ENCODE results near the gene FBXL13. TPM values are rescaled to one million over a fixed set of nuclear protein-coding genes. Genes with fewer than 3 reads are reported as not detected.
"Not testable (repeated sequence)": the region's sequence is repeated elsewhere in the genome, so short reads cannot be mapped to it uniquely, and the experiment has no call there.

FBXL13 gene
- total and polyA plus RNA-seq, 4 experiments from 2014 or later: 0.10 to 2.2 (median 0.49) TPM; not detected in 1

- no peak overlapping the region for H3K27ac Mint-ChIP-seq
- intact Hi-C loops (cut with micrococcal nuclease): no loop called here
- CTCF ChIA-PET (ENCODE audit: partially characterized antibody): no interaction called here
Measured at GRCh38 chr7:103116511-103116910, 41.9 kb upstream of the FBXL13 start.

GRCh38 chr7:103115771-103116170 is 41.2 kb upstream of the FBXL13 start:
- DNase-seq: no peak
- Mint-ChIP-seq H3K27me3 (no peaks in the 10 kb centered on the region), H3K4me1 (peaks cover 0 to 6% (median 2%) of the 10 kb centered on the region in 4 donors), H3K27ac (peak overlapping the region in 1 of 7 donors; percentile 18), H3K4me3 (no peak overlapping the region), H3K9me3 (peaks cover 0 to 19% (median 2%) of the 10 kb centered on the region in 8 donors), H3K36me3 (peaks cover 49 to 54% of the 10 kb centered on the region in 2 donors)
- Histone ChIP-seq H3K9me3 (ENCODE audit: control insufficient read depth in 1 of 2, low read length in 2 of 2) (no peaks in the 10 kb centered on the region), H3K4me1 (ENCODE audit: insufficient read depth, low read length) (no peaks in the 10 kb centered on the region), H3K27me3 (ENCODE audit: insufficient read depth, low read length) (no peaks in the 10 kb centered on the region), H3K4me3 (ENCODE audit: low read length in 2 of 2) (no peak overlapping the region), H3K27ac (ENCODE audit: low read depth, low read length) (no peak overlapping the region), H3K36me3 (ENCODE audit: insufficient read depth, low read length) (no peaks in the 10 kb centered on the region)
- POLR2A ChIA-PET (ENCODE audit: partially characterized antibody): no interaction called here
- intact Hi-C loops (cut with micrococcal nuclease): no loop called here
- CTCF ChIA-PET (ENCODE audit: partially characterized antibody): no interaction called here

More at GRCh38 chr7:103116511-103116910, 41.9 kb upstream of the FBXL13 start:
- POLR2A ChIA-PET (ENCODE audit: partially characterized antibody): no interaction called here
- no peak for DNase-seq
- Mint-ChIP-seq H3K36me3 (peaks cover 49 to 52% of the 10 kb centered on the region in 2 donors), H3K4me3 (no peak overlapping the region), H3K27me3 (no peaks in the 10 kb centered on the region), H3K9me3 (peaks cover 0 to 12% (median 2%) of the 10 kb centered on the region in 8 donors), H3K4me1 (peaks cover 0 to 6% (median 0%) of the 10 kb centered on the region in 4 donors)
- Histone ChIP-seq H3K27ac (ENCODE audit: low read depth, low read length) (no peak overlapping the region), H3K4me3 (ENCODE audit: low read length in 2 of 2) (no peak overlapping the region), H3K27me3 (ENCODE audit: insufficient read depth, low read length) (no peaks in the 10 kb centered on the region), H3K4me1 (ENCODE audit: insufficient read depth, low read length) (no peaks in the 10 kb centered on the region), H3K9me3 (ENCODE audit: control insufficient read depth in 1 of 2, low read length in 2 of 2) (no peaks in the 10 kb centered on the region), H3K36me3 (ENCODE audit: insufficient read depth, low read length) (no peaks in the 10 kb centered on the region)

- Histone ChIP-seq H3K27ac (ENCODE audit: low read depth, low read length) (no peak overlapping the region), H3K4me1 (ENCODE audit: insufficient read depth, low read length) (no peaks in the 10 kb centered on the region), H3K9me3 (ENCODE audit: control insufficient read depth in 1 of 2, low read length in 2 of 2) (no peaks in the 10 kb centered on the region), H3K36me3 (ENCODE audit: insufficient read depth, low read length) (no peaks in the 10 kb centered on the region), H3K4me3 (ENCODE audit: low read length in 2 of 2) (no peak overlapping the region), H3K27me3 (ENCODE audit: insufficient read depth, low read length) (no peaks in the 10 kb centered on the region)
- peaks cover 54 to 56% of the 10 kb centered on the region in 2 donors for H3K36me3 Mint-ChIP-seq
- DNase-seq: no peak
- CTCF ChIA-PET (ENCODE audit: partially characterized antibody): no interaction called here
- peaks cover 0 to 8% (median 4%) of the 10 kb centered on the region in 4 donors for H3K4me1 Mint-ChIP-seq
- no peaks in the 10 kb centered on the region for H3K27me3 Mint-ChIP-seq
- intact Hi-C loops (cut with micrococcal nuclease): no loop called here
- peak overlapping the region in 3 of 7 donors; percentile 3 to 33 (median 26) for H3K27ac Mint-ChIP-seq
- H3K4me3 Mint-ChIP-seq: no peak overlapping the region
- POLR2A ChIA-PET (ENCODE audit: partially characterized antibody): no interaction called here
- peaks cover 0 to 30% (median 4%) of the 10 kb centered on the region in 8 donors for H3K9me3 Mint-ChIP-seq
Measured at GRCh38 chr7:103114576-103115008, 40.0 kb upstream of the FBXL13 start.

GRCh38 chr7:103113164-103113563 is 38.6 kb upstream of the FBXL13 start:
- peaks cover 0 to 37% (median 9%) of the 10 kb centered on the region in 8 donors for H3K9me3 Mint-ChIP-seq
- peaks cover 61 to 63% of the 10 kb centered on the region in 2 donors for H3K36me3 Mint-ChIP-seq
- POLR2A ChIA-PET (ENCODE audit: partially characterized antibody): no interaction called here

GRCh38 chr7:103106703-103107070 is 32.1 kb upstream of the FBXL13 start:
- H3K9me3 ChIP-seq (ENCODE audit: control insufficient read depth in 1 of 2, low read length in 2 of 2); H3K27me3 ChIP-seq (ENCODE audit: insufficient read depth, low read length); H3K27ac Mint-ChIP-seq; H3K36me3 ChIP-seq (ENCODE audit: insufficient read depth, low read length); H3K4me3 Mint-ChIP-seq; DNase-seq; H3K4me1 Mint-ChIP-seq; H3K27me3 Mint-ChIP-seq; POLR2A ChIA-PET (ENCODE audit: partially characterized antibody); H3K4me3 ChIP-seq (ENCODE audit: low read length in 2 of 2); CTCF ChIA-PET (ENCODE audit: partially characterized antibody); H3K4me1 ChIP-seq (ENCODE audit: insufficient read depth, low read length); H3K27ac ChIP-seq (ENCODE audit: low read depth, low read length); intact Hi-C loops (cut with micrococcal nuclease): not testable (repeated sequence)
- H3K36me3 Mint-ChIP-seq: peaks cover 59 to 62% of the 10 kb centered on the region in 2 donors
- peaks cover 0 to 27% (median 7%) of the 10 kb centered on the region in 8 donors for H3K9me3 Mint-ChIP-seq

More at GRCh38 chr7:103113164-103113563, 38.6 kb upstream of the FBXL13 start:
- CTCF ChIA-PET (ENCODE audit: partially characterized antibody): no interaction called here
- intact Hi-C loops (cut with micrococcal nuclease): no loop called here
- H3K27me3 ChIP-seq (ENCODE audit: insufficient read depth, low read length): no peaks in the 10 kb centered on the region
- no peaks in the 10 kb centered on the region for H3K4me1 ChIP-seq (ENCODE audit: insufficient read depth, low read length)
- no peak for DNase-seq
- H3K36me3 ChIP-seq (ENCODE audit: insufficient read depth, low read length): no peaks in the 10 kb centered on the region
- no peaks in the 10 kb centered on the region for H3K9me3 ChIP-seq (ENCODE audit: control insufficient read depth in 1 of 2, low read length in 2 of 2)
- Mint-ChIP-seq H3K27ac (peak overlapping the region in 1 of 7 donors; percentile 24), H3K4me3 (no peak overlapping the region), H3K27me3 (no peaks in the 10 kb centered on the region), H3K4me1 (peaks cover 0 to 8% (median 4%) of the 10 kb centered on the region in 4 donors)
- no peak overlapping the region for H3K27ac ChIP-seq (ENCODE audit: low read depth, low read length)
- no peak overlapping the region for H3K4me3 ChIP-seq (ENCODE audit: low read length in 2 of 2)

- H3K36me3 ChIP-seq (ENCODE audit: insufficient read depth, low read length): peaks cover 4% of the 10 kb centered on the region
- H3K4me3 ChIP-seq (ENCODE audit: low read length in 2 of 2): no peak overlapping the region
- peaks cover 0 to 7% (median 4%) of the 10 kb centered on the region in 4 donors for H3K4me1 Mint-ChIP-seq
- H3K36me3 Mint-ChIP-seq: peaks cover 53 to 60% of the 10 kb centered on the region in 2 donors
- no peak overlapping the region for H3K27ac Mint-ChIP-seq
- ChIA-PET POLR2A (ENCODE audit: partially characterized antibody) (no interaction called here), CTCF (ENCODE audit: partially characterized antibody) (interaction anchor here (0.7 kb wide), 1 partner anchor 22 kb away, joined by 3 read pairs; no protein-coding TSS in a partner anchor)
- no peak overlapping the region for H3K27ac ChIP-seq (ENCODE audit: low read depth, low read length)
- H3K4me1 ChIP-seq (ENCODE audit: insufficient read depth, low read length): no peaks in the 10 kb centered on the region
- no peaks in the 10 kb centered on the region for H3K9me3 ChIP-seq (ENCODE audit: control insufficient read depth in 1 of 2, low read length in 2 of 2)
- no peak overlapping the region for H3K4me3 Mint-ChIP-seq
- no peaks in the 10 kb centered on the region for H3K27me3 ChIP-seq (ENCODE audit: insufficient read depth, low read length)
- no peaks in the 10 kb centered on the region for H3K27me3 Mint-ChIP-seq
- DNase-seq: no peak
- peaks cover 0 to 21% (median 7%) of the 10 kb centered on the region in 8 donors for H3K9me3 Mint-ChIP-seq
- intact Hi-C loops (cut with micrococcal nuclease): no loop called here
Measured at GRCh38 chr7:103106005-103106702, 31.6 kb upstream of the FBXL13 start.

- H3K4me1 ChIP-seq (ENCODE audit: insufficient read depth, low read length): no peaks in the 10 kb centered on the region
- intact Hi-C loops (cut with micrococcal nuclease): no loop called here
- H3K27me3 Mint-ChIP-seq: no peaks in the 10 kb centered on the region
- H3K4me3 ChIP-seq (ENCODE audit: low read length in 2 of 2): no peak overlapping the region
- peaks cover 4% of the 10 kb centered on the region for H3K36me3 ChIP-seq (ENCODE audit: insufficient read depth, low read length)
- H3K9me3 Mint-ChIP-seq: no peaks in the 10 kb centered on the region
- H3K4me1 Mint-ChIP-seq: peaks cover 0 to 3% (median under 1%) of the 10 kb centered on the region in 4 donors
- H3K27me3 ChIP-seq (ENCODE audit: insufficient read depth, low read length): no peaks in the 10 kb centered on the region
- POLR2A ChIA-PET (ENCODE audit: partially characterized antibody): no interaction called here
- H3K27ac Mint-ChIP-seq: peak overlapping the region in 1 of 7 donors; percentile 75
- no peak overlapping the region for H3K27ac ChIP-seq (ENCODE audit: low read depth, low read length)
- no peaks in the 10 kb centered on the region for H3K9me3 ChIP-seq (ENCODE audit: control insufficient read depth in 1 of 2, low read length in 2 of 2)
- H3K4me3 Mint-ChIP-seq: no peak overlapping the region
- H3K36me3 Mint-ChIP-seq: peaks cover 23 to 45% of the 10 kb centered on the region in 2 donors
- DNase-seq: no peak
- CTCF ChIA-PET (ENCODE audit: partially characterized antibody): no interaction called here
Measured at GRCh38 chr7:103101543-103101942, 26.9 kb upstream of the FBXL13 start.
